GM19043 (cell line): Measurements from ENCODE around the gene NFIX.

Experiments used
- ATAC-seq: cut with Tn5 transposase; IDR thresholded peaks from one replicate; pipeline ENCODE4 v1.9.1; 2021; ENCODE audit warnings: low read depth; ENCODE audit not compliant: unreplicated experiment

NFIX gene

DNA sequence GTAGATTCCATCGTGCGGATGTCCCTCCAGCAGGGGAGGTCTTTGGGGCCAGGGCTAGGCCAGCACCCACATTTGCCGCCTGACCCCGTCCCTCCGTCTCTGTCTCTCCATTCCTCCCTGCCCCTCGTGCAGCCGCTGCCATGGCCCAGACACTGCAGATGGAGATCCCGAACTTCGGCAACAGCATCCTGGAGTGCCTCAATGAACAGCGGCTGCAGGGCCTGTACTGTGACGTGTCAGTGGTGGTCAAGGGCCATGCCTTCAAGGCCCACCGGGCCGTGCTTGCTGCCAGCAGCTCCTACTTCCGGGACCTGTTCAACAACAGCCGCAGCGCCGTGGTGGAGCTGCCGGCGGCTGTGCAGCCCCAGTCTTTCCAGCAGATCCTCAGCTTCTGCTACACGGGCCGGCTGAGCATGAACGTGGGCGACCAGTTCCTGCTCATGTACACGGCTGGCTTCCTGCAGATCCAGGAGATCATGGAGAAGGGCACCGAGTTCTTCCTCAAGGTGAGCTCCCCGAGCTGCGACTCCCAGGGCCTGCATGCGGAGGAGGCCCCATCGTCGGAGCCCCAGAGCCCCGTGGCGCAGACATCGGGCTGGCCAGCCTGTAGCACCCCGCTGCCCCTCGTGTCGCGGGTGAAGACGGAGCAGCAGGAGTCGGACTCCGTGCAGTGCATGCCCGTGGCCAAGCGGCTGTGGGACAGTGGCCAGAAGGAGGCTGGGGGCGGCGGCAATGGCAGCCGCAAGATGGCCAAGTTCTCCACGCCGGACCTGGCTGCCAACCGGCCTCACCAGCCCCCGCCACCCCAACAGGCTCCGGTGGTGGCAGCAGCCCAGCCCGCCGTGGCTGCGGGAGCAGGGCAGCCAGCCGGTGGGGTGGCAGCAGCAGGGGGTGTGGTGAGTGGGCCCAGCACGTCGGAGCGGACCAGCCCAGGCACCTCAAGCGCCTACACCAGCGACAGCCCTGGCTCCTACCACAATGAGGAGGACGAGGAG lies 140.1 kb downstream of the NFIX start:
- no peak for ATAC-seq

DNA sequence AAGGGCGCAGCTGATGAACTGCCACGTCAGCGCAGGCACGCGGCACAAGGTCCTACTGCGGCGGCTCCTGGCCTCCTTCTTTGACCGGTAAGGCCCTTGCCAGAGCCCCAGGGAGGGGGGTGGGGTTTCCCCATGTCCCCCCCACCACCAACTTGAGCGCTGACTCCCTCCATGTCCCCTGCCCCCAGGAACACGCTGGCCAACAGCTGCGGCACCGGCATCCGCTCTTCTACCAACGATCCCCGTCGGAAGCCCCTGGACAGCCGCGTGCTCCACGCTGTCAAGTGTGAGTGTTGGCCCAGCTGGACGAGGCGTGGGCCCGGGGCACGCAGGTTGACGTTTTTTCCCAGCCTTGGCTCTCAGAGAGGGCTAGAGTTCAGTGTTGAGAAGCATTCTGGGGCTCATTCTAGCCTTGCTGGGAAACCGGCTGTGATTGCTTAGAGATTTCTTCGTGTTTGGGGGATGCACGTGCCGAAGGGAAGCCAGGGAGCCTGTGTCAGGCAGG lies 142.1 kb downstream of the NFIX start:
- no peak for ATAC-seq

DNA sequence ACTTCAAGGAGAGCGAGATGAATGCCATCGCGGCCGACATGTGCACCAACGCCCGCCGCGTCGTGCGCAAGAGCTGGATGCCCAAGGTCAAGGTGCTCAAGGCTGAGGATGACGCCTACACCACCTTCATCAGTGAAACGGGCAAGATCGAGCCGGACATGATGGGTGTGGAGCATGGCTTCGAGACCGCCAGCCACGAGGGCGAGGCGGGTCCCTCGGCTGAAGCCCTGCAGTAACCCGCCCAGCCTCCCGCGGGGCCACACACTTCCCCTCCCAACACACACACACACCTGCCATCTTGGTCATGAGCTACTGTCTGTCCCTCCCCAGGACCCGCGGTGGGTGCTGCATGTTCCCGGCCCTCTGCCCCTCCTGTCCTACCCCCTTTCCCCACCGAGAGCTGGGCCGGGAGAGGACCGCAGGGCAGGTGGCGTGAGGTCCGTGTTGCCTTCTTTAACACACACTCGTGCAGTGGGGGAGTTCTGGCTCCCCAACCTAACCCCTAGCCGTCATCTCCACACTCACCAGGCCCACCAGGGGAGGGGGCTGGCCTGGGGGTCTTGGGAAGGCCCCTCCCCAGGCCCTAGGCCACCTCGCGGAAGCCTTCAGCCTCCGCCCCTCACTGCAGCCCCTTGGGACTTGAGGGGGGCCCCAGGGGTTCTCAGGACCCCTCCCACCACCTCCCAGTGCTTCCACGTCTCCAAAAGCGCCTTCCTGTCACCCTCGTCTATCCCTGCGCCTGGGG lies 143.1 kb downstream of the NFIX start:
- ATAC-seq, result no peak

DNA sequence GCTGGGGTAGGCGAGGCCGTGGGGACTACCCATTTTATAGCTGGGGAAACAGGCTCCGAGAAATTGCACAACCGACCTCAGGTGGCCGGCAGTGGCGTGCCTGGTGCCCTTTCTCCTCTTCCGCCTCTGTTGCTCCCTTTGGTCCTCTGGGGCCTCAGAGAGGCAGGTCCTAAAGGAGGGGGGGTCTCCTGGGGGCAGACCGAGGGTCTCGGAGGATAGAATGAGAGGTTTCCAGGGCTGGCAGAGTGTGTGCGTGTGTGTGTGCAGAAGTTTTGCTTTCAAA lies 143.6 kb downstream of the NFIX start:
- no peak for ATAC-seq

DNA sequence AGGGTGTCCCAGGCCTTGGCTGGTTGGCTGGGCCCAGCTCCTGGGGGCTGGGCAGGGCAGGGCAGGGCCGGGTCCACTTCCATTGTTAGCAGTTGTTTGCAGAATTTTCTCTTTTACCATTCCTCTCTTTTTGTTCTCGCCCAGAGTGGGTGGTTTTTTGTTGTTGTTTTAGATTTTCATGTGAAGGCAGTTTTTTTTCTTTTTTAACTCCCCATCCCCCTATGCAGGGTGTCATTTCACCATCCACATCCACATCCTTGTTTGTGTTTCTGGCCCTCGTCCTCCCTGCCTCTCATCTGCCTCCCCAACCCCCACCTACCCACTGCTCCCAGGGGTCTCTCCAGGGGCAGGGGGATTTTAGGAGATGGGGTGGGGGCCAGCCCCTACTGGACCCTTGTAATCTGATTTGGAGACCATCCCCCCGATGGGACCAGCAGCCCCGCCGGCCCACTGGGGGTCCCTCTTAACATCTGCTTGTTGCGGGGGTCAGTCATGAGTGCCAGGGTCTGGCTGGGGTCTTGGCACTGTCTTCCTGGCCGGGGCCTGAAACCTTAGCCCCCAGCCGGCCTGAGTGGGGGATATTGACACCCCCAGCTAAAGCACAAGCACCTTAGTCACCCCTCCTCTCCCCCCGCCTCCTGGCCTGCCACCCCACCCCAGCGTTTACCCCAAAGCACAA lies 144.5 kb downstream of the NFIX start:
- no peak for ATAC-seq

DNA sequence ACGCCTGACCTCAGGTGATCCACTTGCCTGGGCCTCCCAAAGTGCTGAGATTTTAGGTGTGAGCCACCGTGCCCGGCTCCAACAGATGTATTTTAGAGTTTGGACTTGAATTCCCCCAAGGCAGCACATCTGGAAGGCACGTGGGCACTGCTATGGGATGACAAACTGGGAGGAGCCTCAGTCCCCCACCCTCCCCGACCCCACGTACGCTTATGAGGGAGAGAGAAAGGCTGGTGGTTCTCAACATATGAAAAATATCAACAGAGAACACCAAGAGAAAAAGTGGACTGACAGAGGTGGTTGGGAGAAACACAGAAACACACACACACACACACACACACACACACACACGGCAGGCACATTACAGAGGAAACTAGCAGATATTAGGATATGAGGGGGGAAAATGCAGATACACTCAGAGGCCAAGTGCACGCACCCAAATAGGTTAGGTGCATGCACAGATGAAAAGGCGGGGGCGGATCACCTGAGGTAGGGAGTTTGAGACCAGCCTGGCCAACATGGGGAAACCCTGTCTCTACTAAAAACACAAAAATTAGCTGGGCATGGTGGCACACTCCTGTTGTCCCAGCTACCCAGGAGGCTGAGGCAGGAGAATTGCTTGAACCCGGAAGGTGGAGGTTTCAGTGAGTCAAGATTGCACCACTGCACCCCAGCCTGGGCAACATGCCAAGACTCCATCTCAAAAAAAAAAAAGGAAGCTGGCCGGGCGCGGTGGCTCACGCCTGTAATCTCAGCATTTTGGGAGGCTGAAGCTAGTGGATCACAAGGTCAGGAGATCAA lies 151.7 kb downstream of the NFIX start:
- ATAC-seq, result no peak
